GM21619 (cell line): ENCODE results near the gene SDR9C7.
"Not testable (repeated sequence)": the region's sequence is repeated elsewhere in the genome, so short reads cannot be mapped to it uniquely, and the experiment has no call there.

Experiments
- ATAC-seq: cut with Tn5 transposase; IDR thresholded peaks from one replicate; pipeline ENCODE4 v1.9.1; 2021; ENCODE audit not compliant: unreplicated experiment

The SDR9C7 gene

DNA sequence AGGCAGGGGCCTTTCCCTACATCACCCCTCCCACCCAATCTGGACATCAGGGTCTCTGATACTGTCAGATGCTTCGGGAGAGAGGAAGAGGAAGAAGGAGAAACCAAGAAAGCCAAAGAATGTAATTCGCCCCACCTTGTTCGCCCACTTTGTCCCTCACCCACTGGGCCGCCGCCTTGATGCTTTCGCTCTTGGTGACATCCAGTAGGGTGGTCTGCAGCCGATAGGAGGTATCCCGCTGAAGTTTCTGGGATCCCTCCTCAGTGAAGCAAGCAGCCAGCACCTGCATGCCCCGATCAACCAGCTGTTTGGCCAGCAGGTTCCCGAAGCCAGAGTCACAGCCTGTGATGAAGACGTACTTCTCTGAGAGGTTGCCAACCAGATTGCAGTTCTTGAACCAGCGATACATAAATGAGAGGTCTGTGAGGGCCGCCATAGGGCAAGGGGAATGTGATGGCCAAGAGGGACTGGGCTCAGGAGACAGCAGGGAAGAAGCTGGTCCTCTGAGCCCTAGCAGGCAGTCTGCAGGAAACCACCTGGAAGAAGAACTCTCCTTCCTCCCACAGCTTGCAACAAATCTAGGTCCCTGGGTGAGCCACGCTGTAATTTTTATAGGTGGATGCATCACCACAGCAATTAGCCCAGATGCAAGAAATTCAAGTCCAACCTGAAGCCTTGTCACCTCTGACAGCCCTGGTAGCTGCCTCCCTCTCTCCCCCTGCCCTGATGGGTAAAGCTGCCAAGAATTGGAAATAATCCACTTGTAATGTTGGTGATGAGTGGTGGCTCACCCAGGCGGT lies at the start of gene SDR9C7:
SDR9C7 (minus strand) TSS at position 583 of the 800 bp plus-strand sequence; CDS start at position 436, 147 bp downstream.
- ATAC-seq: no peak

GRCh38 chr12:56983386-56983785 lies 49.2 kb upstream of the SDR9C7 start:
- ATAC-seq: no peak

GRCh38 chr12:56982578-56983236 lies 48.5 kb upstream of the SDR9C7 start:
- not testable (repeated sequence) for ATAC-seq

DNA sequence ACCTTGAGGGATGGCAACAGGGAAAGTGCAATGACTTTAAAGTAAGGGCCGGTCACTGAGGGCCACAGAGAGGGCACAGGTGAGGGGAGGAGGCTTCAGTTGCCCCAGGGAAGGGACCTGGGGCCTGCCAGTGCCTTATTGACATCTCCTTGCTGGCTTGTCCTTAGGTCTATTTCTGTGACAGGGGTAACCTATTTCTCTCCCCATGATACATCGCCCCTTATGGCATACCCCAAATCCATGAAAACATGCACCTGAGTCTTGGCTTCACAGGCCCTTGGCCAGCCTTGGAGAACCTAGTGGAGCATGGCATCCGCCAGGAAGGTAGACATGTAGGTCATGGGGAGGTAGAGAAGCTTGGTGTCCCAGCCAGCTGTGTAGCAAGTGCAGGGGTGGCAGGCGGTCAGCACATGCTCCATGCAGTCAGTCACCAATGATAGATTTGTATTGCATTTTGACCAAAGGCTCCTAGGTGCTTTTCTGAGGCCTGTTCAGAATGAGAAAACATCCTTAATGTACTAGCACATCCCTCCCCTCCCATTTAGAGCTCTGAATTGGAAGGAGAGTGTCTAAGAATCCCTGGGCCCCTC lies 46.8 kb upstream of the SDR9C7 start:
- ATAC-seq: no peak

DNA sequence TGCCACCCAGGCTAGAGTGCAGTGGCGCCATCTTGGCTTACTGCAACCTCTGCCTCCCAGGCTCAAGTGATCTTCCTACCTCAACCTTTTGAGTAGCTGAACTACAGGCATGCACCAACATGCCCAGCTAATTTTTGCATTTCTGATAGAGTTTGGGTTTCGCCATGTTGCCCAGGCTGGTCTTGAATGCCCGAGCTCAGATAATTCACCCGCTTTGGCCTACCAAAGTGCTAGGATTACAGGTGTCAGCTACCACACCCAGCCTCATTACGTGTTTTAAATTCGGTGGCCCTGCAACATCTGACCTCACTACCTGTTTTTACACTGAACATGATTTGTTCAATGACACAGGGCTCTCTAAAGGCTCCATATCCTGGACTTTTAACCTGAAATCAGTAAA lies 46.1 kb upstream of the SDR9C7 start:
- ATAC-seq: no peak

DNA sequence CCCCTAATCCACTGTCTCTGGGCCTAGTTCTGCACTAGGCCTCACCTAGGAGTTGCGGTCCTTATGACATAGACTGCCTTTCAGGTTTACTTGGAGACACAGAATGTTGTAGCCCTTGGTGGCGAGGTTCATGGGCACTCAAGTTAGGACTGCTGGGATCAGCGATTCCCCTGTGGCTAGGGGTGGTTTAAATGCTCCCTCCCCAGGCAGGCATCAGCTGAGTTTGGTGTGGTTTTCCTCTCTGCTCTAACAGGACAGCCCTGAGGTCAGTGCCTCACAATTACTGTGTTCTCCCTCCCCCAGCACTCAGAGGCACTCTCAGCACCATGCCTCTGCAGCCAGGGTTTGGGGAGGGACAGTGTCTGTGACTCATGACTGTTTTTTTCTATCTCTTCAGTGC lies 45.4 kb upstream of the SDR9C7 start:
- no peak for ATAC-seq

DNA sequence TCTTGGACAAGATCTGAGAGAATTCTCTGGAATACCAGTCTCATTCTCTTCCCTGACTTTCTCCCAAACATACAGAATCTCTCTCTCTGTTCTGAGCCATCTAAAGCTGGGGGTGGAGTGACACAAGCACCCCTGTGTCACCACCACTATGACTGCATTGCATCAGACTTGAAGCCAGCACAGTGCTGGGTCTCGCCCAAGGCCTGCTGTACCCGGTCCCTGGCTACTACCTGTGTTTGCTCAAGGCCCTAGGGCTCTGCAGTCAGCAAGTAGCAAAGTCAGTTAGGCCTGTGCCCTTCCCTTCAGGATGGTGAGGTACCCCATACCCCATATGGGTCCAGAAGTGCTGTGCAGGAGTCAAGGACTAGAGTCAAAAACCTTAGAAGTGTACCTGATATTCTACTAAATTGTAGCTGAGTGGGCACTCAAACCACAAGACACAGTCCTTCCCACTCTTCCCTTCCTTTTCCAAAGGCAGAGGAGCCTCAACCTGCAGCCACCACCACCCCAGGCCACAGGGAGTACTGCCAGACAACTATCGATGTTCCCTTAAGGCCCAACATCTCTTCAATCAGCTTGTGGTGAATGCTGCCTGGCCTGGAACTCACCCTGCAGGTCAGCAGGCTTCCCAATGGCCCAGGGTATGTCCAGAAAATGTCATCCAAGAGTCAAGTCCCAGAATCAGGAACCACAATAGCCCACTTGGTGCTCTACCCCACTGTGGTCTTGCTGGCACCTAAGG lies 44.4 kb upstream of the SDR9C7 start:
- no peak for ATAC-seq

DNA sequence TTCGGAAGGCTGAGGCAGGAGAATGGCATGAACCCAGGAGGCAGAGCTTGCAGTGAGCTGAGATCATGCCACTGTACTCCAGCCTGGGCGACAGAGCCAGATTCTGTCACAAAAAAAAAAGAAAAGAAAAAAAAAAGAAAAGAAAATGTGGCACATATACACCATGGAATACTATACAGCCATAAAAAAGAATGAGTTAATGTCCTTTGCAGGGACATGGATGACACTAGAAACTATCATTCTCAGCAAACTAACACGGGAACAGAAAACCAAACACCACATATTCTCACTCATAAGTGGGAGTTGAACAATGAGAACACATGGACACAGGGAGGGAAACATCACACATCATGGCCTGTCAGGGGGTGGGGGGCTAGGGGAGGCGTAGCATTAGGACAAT lies 43.2 kb upstream of the SDR9C7 start:
- not testable (repeated sequence) for ATAC-seq

- ATAC-seq: not testable (repeated sequence)
Observed at GRCh38 chr12:56974224-56974623, 40.0 kb upstream of the SDR9C7 start.

DNA sequence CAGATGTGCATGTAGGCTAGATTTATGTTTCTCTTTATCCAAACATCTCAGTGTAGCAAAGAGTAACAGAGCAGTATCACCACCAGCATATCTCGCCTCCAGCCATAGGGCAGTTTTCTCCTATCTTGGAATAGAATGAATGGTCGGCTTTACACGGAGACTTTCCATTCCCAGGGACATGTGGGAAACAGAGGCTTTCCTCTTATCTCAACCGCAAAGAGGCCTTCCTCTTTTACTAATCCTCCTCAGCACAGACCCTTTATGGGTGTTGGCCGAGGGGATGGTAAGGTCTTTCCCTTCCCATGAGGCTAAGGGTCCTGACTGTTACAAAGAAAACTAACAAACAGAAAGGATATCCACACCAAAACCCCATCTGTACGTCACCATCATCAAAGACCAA lies 34.7 kb upstream of the SDR9C7 start:
- not testable (repeated sequence) for ATAC-seq

DNA sequence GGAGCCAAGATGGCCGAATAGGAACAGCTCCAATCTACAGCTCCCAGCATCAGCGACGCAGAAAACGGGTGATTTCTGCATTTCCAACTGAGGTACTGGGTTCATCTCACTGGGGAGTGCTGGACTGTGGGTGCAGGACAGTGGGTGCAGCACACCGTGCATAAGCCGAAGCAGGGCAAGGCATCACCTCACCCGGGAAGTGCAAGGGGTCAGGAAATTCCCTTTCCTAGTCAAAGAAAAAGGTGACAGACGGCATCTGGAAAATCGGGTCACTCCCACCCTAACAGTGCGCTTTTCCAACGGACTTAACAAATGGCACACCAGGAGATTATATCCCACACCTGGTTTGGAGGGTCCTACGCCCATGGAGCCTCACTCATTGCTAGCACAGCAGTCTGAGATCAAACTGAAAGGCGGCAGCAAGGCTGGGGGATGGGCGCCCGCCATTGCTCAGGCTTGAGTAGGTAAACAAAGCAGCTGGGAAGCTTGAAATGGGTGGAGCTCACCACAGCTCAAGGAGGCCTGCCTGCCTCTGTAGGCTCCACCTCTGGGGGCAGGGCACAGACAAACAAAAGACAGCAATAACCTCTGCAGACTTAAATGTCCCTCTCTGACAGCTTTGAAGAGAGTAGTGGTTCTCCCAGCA lies 31.9 kb upstream of the SDR9C7 start:
- ATAC-seq: not testable (repeated sequence)

DNA sequence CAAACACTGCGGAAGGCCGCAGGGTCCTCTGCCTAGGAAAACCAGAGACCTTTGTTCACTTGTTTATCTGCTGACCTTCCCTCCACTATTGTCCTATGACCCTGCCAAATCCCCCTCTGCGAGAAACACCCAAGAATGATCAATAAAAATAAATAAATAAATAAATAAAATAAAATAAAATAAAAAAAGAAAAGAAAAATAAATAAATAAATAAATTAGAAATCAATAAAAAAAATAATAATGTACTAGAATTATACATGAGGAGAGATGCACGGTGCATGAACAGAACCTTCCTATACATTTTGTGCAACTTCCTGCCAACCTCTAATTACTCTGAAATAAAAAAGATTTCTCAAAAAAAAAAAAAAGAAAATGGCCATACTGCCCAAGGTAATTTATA lies 30.9 kb upstream of the SDR9C7 start:
- not testable (repeated sequence) for ATAC-seq

DNA sequence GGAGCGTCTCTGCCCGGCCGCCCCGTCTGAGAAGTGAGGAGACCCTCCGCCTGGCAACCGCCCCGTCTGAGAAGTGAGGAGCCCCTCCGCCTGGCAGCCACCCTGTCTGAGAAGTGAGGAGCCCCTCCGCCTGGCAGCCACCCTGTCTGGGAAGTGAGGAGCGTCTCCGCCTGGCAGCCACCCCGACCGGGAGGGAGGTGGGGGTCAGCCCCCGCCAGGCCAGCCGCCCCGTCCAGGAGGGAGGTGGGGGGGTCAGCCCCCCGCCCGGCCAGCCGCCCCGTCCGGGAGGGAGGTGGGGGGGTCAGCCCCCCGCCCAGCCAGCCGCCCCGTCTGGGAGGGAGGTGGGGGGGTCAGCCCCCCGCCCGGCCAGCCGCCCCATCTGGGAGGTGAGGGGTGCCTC lies 29.3 kb upstream of the SDR9C7 start:
- ATAC-seq: not testable (repeated sequence)

GRCh38 chr12:56962247-56962646 lies 28.0 kb upstream of the SDR9C7 start:
- ATAC-seq: not testable (repeated sequence)

- ATAC-seq: no peak
Observed at GRCh38 chr12:56958422-56958821, 24.2 kb upstream of the SDR9C7 start.

DNA sequence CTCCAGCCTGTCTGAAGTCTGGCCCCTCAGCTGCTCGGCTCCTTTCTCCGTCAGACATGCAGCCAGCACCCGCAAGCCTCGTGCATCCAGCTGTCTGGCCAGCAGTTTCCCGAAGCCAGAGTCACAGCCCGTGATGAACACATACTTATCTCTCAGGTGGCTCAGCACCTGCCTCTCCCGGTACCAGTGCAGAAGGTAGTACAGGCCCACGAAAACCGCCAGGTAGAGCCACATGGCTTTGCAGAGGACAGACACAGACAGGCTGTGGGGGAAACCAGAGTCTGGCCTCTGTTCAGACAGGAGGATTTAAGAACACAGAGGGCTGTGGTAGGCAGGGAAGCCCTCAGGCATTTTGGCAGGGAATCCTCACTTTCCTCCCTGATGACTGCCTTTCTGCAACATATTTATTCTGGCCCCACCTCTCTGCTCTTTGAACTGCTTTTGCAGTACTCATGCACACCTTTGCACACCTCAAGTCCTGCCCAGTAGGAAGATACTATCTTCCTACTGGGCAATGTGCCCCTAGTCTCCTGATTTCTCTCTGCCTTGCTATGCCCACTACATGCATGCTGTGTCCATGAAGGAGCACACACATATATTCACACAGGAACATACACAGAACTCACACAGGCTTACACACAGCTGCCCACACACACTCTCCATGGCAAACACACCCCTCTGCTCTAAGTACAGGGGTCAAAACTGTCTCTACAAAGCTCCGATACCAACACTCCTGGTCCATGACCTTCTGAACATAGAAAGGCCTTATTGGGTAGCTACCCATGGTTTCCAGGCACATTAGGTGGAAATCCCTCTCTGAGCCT lies 23.2 kb upstream of the SDR9C7 start, which contains the start of gene RDH16:
RDH16 (minus strand) TSS at position 380 of the 824 bp plus-strand sequence; CDS start at position 234, 146 bp downstream.
- ATAC-seq: no peak

- ATAC-seq: no peak
Observed at GRCh38 chr12:56955631-56956256, 21.5 kb upstream of the SDR9C7 start.

DNA sequence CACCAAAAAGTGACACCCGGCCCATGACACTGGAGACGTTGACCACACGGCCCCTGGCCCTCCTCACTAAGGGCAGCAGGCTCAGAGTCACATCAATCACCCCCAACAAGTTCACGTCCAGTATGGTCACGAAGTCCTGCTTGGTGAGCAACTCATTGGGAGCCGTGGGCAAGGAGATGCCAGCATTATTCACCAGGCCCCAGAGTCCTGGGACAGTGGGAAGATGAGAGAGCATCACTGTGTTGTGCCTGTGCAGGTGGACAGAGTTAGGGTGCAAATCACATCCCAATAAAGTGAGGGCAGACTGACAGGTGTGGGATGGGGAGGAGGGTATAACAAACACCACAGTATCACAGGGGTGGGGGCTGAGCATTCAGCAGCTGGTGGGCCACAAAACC lies 20.7 kb upstream of the SDR9C7 start:
- no peak for ATAC-seq
